ENCODE data around the gene THBS2.
A peak's percentile ranks its signal among the peaks of the same experiment; 100 is the strongest.

THBS2 gene

DNA sequence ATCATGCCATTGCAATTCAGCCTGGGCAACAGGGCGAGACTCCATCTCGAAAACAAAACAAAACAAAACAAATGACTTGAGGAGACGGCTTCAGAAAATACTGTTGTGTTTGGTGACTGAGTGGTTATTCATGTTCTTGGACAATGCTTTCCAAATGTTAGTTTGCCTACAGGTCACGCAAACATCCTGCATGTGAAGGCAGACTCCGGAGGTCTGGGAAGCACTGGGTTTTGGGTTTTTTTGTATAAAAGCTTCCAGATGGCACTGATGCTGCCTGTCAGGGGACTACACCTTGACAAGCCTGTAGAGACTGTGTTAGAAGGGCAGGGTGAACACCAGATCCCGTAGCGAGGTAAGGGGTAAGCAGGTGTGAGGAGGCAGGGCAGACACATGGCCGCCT, 81.7 kb downstream of the THBS2 start:
- ChIA-PET CTCF (no interaction called here), POLR2A (no interaction called here)
- DNase-seq (ENCODE audit: extremely low spot score): no peak
- TF ChIP-seq ZNF384 (IDR thresholded peaks at IDR 0.05) (no peak), ARNT (IDR thresholded peaks at IDR 0.05) (no peak), FOXA1 (IDR thresholded peaks at IDR 0.05) (no peak), FOXM1 (IDR thresholded peaks at IDR 0.05; ENCODE audit: borderline replicate concordance) (no peak), HDGF (IDR thresholded peaks at IDR 0.05; ENCODE audit: borderline replicate concordance) (no peak), LEF1 (IDR thresholded peaks at IDR 0.05; ENCODE audit: borderline replicate concordance) (no peak), CTBP1 (IDR thresholded peaks at IDR 0.05; ENCODE audit: borderline replicate concordance) (no peak), TARDBP (IDR thresholded peaks at IDR 0.05) (no peak), ELF4 (IDR thresholded peaks at IDR 0.05) (no peak)
- TF ChIP-seq, protein P1, sequence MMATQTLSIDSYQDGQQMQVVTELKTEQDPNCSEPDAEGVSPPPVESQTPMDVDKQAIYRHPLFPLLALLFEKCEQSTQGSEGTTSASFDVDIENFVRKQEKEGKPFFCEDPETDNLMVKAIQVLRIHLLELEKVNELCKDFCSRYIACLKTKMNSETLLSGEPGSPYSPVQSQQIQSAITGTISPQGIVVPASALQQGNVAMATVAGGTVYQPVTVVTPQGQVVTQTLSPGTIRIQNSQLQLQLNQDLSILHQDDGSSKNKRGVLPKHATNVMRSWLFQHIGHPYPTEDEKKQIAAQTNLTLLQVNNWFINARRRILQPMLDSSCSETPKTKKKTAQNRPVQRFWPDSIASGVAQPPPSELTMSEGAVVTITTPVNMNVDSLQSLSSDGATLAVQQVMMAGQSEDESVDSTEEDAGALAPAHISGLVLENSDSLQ (IDR thresholded peaks at IDR 0.05): no peak

DNA sequence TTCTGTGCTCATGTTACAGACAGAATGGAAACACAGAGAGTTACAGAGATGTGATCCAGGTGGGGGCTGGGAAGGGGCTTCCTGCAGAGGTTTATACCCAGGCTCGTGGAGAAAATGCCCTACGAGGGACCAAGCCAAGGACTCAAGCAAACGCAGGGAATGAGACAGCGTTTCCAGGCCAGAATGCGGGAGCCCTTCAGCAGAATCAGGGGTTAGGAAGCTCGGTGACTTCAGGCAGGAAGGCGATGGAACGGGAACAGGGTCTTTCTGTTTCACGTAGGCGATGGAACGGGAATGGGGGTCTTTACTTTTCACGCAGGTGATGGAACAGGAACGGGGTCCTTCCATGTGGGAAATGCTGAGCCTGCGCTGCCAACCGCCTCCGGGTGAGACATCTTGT, 82.6 kb downstream of the THBS2 start:
- CTCF ChIA-PET: no interaction called here
- POLR2A ChIA-PET: no interaction called here
- TF ChIP-seq FOXM1 (IDR thresholded peaks at IDR 0.05; ENCODE audit: borderline replicate concordance) (no peak), LEF1 (IDR thresholded peaks at IDR 0.05; ENCODE audit: borderline replicate concordance) (no peak), L3MBTL2 (conservative IDR thresholded peaks at IDR 0.05) (no peak), CTBP1 (IDR thresholded peaks at IDR 0.05; ENCODE audit: borderline replicate concordance) (no peak), ARNT (IDR thresholded peaks at IDR 0.05) (no peak), ZNF384 (IDR thresholded peaks at IDR 0.05) (no peak), FOXA1 (IDR thresholded peaks at IDR 0.05) (no peak), SUZ12 (IDR thresholded peaks at IDR 0.05) (no peak), BHLHE40 (IDR thresholded peaks at IDR 0.05; ENCODE audit: borderline replicate concordance) (no peak), TARDBP (IDR thresholded peaks at IDR 0.05) (no peak)
- DNase-seq (ENCODE audit: extremely low spot score): no peak

DNA sequence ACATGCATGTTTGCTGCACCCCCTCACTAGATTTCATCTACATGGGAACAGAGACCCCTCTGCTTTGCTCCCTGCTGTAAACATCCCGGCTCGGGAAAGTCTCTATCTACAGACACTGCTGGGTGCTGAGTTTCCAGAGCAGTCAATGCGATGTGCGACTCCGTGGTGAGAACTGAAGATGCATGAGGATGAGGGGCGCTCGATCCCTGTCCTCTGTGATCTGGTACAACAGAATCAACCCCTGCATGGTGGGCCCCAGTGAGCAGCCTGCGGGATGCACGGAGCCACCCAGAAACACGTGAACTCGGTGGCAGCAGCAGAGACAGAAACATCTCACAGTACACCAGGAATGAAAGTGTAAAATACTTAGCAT, 83.1 kb downstream of the THBS2 start:
- TF ChIP-seq SUZ12 (IDR thresholded peaks at IDR 0.05) (no peak), FOXK2 (IDR thresholded peaks at IDR 0.05) (no peak), CTBP1 (IDR thresholded peaks at IDR 0.05; ENCODE audit: borderline replicate concordance) (no peak), BHLHE40 (IDR thresholded peaks at IDR 0.05; ENCODE audit: borderline replicate concordance) (no peak), ELF4 (IDR thresholded peaks at IDR 0.05) (no peak), FOXA1 (IDR thresholded peaks at IDR 0.05) (no peak), HDGF (IDR thresholded peaks at IDR 0.05; ENCODE audit: borderline replicate concordance) (no peak), ZNF384 (IDR thresholded peaks at IDR 0.05) (no peak), L3MBTL2 (conservative IDR thresholded peaks at IDR 0.05) (no peak), TARDBP (IDR thresholded peaks at IDR 0.05) (no peak), SP1 (IDR thresholded peaks at IDR 0.05) (no peak), ARNT (IDR thresholded peaks at IDR 0.05) (no peak), FOXM1 (IDR thresholded peaks at IDR 0.05; ENCODE audit: borderline replicate concordance) (no peak), NFRKB (IDR thresholded peaks at IDR 0.05) (no peak), LEF1 (IDR thresholded peaks at IDR 0.05; ENCODE audit: borderline replicate concordance) (no peak)
- TF ChIP-seq, protein P1 (IDR thresholded peaks at IDR 0.05): no peak
- ChIA-PET POLR2A (no interaction called here), CTCF (no interaction called here)
- DNase-seq (ENCODE audit: extremely low spot score): no peak

DNA sequence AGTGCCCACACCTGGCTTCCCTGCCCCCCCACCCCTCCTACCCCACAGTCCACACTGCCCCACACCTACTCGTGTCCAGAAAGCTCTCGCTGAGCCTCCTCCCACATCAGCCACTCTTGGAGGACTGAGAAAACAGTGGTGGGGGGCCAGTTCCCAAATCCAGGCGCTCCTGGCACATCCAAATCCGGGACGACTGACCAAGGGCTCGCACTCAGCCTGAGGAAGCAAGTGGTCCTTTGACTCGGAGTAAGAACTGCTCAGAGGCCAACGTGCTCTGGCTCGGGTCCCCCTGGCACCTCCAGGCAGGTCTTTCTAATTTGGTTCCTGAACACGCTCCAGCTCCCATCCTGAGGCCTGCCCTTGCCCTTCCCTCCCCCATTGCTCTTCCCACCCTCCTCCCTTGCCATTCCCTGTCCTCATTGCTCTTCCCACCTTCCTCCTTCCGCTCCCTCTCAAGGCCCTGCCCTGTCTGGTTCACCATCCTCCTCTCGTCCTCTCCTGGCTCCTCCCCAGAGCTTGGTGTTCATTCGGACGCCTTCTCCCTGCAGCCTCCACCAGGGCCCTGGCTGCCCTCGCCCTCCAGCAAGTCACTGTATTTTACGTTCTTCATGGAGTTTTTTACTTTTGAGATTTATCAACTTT, 83.6 kb downstream of the THBS2 start:
- CTCF ChIA-PET: no interaction called here
- DNase-seq (ENCODE audit: extremely low spot score): no peak
- TF ChIP-seq SP1 (IDR thresholded peaks at IDR 0.05) (no peak), FOXA1 (IDR thresholded peaks at IDR 0.05) (no peak), NFRKB (IDR thresholded peaks at IDR 0.05) (no peak), ARNT (IDR thresholded peaks at IDR 0.05) (no peak), LEF1 (IDR thresholded peaks at IDR 0.05; ENCODE audit: borderline replicate concordance) (no peak), TARDBP (IDR thresholded peaks at IDR 0.05) (no peak)
- POLR2A ChIA-PET: no interaction called here

DNA sequence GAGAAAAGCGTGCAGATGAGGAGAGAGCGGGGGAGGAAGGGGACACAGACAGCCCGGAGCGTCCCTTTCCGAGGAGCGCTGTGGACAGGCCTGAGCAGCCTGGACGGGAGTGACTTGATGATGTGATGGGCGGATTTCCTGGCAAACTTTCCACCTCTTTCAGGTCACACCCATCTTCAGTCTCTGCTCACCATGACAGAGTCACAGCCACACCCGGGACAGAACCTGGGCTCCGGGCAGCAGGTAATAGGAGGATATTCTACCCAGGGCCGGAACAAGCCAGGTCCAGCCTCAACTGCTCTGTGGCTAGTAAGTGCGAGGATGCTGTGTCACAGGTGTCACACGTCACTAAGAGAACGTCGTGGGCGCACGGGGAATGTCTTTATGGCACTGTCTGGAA, 84.3 kb downstream of the THBS2 start:
- ChIA-PET POLR2A (no interaction called here), CTCF (no interaction called here)
- DNase-seq (ENCODE audit: extremely low spot score): no peak
- TF ChIP-seq LEF1 (IDR thresholded peaks at IDR 0.05; ENCODE audit: borderline replicate concordance) (no peak), CTBP1 (IDR thresholded peaks at IDR 0.05; ENCODE audit: borderline replicate concordance) (no peak), SP1 (IDR thresholded peaks at IDR 0.05) (no peak), SUZ12 (IDR thresholded peaks at IDR 0.05) (no peak), TARDBP (IDR thresholded peaks at IDR 0.05) (no peak), ARNT (IDR thresholded peaks at IDR 0.05) (no peak), FOXM1 (IDR thresholded peaks at IDR 0.05; ENCODE audit: borderline replicate concordance) (no peak), HDGF (IDR thresholded peaks at IDR 0.05; ENCODE audit: borderline replicate concordance) (no peak), ZNF384 (IDR thresholded peaks at IDR 0.05) (no peak), ELF4 (IDR thresholded peaks at IDR 0.05) (no peak), L3MBTL2 (conservative IDR thresholded peaks at IDR 0.05) (no peak), BHLHE40 (IDR thresholded peaks at IDR 0.05; ENCODE audit: borderline replicate concordance) (no peak), NFRKB (IDR thresholded peaks at IDR 0.05) (no peak)
- TF ChIP-seq, protein P1 (IDR thresholded peaks at IDR 0.05): no peak

DNA sequence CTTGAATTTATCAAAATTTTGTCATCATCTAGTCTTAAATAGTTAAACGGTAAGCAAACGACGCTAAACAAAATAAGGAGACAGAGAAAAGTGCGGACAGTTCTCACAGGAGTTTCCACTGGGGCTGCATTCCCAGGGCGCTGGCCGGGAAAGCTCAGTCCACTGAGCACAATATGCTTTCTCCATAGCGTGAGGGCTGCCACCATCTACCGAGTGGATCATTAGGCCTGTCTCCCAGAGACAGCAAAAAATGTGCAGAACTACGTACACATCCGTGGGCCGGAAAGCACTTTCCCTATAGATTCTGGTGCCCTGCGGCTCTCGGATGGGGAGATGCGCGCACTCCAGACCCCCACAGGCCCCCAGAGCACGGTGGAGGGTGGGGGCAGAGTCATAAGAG, 84.9 kb downstream of the THBS2 start:
- POLR2A ChIA-PET: no interaction called here
- DNase-seq (ENCODE audit: extremely low spot score): peak; percentile 42
- CTCF ChIA-PET: no interaction called here
- TF ChIP-seq SUZ12 (IDR thresholded peaks at IDR 0.05) (no peak), CTBP1 (IDR thresholded peaks at IDR 0.05; ENCODE audit: borderline replicate concordance) (no peak), FOXM1 (IDR thresholded peaks at IDR 0.05; ENCODE audit: borderline replicate concordance) (no peak), ELF4 (IDR thresholded peaks at IDR 0.05) (no peak), HDGF (IDR thresholded peaks at IDR 0.05; ENCODE audit: borderline replicate concordance) (no peak), BHLHE40 (IDR thresholded peaks at IDR 0.05; ENCODE audit: borderline replicate concordance) (no peak), ARNT (IDR thresholded peaks at IDR 0.05) (no peak), SP1 (IDR thresholded peaks at IDR 0.05) (no peak), FOXK2 (IDR thresholded peaks at IDR 0.05) (no peak)
- TF ChIP-seq, protein P1 (IDR thresholded peaks at IDR 0.05): no peak

Data from HEK293T (cell line).